Adrenal gland (tissue), 5 donors: ENCODE data around the gene AHDC1.

Source experiments
- POLR2A ChIP-seq, 2 donors: fragments of 450-650 bp; IDR thresholded peaks; one replicate each; pipeline ENCODE4 v1.6.1; 2017; ENCODE audit warnings: antibody characterized with exemption in 2 of 2, mild to moderate bottlenecking in 2 of 2, moderate library complexity in 1 of 2
- TF ChIP-seq, protein P1 (sequence below), 6 experiments: fragments of 450-650 bp in 4 of 6; fragments of 200-600 bp in 2 of 6; sonication (generic) in 1 of 6; IDR thresholded peaks; 1 replicate in 5 of 6; 2 replicates in 1 of 6; pipeline versions ENCODE4 v1.5.1 to v1.8.0; 2016 to 2021; ENCODE audit warnings: antibody characterized with exemption in 6 of 6, mild to moderate bottlenecking in 2 of 6, moderate library complexity in 1 of 6
- donor health status: DM: no; HTN: no; CAD: no.

DNA sequence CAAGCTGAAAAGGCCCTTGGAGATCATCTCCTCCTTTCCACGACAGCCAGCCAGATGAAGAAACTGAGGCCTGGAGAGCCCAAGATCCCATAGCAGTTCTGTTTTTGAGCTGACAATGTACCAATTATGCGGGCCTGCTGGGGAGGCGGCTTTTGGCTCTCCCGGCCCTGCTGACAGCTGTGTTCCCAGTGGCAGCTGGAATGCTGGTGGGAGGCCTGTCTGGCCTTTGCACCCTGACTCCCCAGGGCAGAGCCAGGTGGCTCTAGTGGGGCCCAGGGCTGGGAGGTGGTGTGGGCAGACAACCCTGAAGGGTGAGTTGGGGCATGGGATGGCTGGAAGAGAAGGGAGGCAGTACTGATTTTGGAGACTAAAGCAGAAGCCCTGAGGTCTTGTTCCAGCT is 83.3 kb downstream of the AHDC1 start:
- TF ChIP-seq, protein P1, sequence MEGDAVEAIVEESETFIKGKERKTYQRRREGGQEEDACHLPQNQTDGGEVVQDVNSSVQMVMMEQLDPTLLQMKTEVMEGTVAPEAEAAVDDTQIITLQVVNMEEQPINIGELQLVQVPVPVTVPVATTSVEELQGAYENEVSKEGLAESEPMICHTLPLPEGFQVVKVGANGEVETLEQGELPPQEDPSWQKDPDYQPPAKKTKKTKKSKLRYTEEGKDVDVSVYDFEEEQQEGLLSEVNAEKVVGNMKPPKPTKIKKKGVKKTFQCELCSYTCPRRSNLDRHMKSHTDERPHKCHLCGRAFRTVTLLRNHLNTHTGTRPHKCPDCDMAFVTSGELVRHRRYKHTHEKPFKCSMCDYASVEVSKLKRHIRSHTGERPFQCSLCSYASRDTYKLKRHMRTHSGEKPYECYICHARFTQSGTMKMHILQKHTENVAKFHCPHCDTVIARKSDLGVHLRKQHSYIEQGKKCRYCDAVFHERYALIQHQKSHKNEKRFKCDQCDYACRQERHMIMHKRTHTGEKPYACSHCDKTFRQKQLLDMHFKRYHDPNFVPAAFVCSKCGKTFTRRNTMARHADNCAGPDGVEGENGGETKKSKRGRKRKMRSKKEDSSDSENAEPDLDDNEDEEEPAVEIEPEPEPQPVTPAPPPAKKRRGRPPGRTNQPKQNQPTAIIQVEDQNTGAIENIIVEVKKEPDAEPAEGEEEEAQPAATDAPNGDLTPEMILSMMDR (IDR thresholded peaks at IDR 0.05) = no peak
- TF ChIP-seq POLR2A (IDR thresholded peaks at IDR 0.05) = no peak
